ENCODE measurements around the gene KIF2A.

GRCh38 chr5:62330302-62330701, 24.3 kb downstream of the KIF2A start:
- no peak for TF ChIP-seq ZNF785 (tag by site-specific recombination; IDR thresholded peaks at IDR 0.05)
- TF ChIP-seq CTCF (tag by site-specific recombination; IDR thresholded peaks at IDR 0.05): no peak
- TF ChIP-seq ZNF223 (tag by site-specific recombination; IDR thresholded peaks at IDR 0.05): no peak
